KMS-11 (cell line): ENCODE results near the gene IL22.

Experiments used
- H2AFZ ChIP-seq: fragments of 200-600 bp; sonication (generic); 2 replicates; pipeline ENCODE4 v1.6.1; 2016; ENCODE audit warnings: antibody characterized with exemption, mixed run types, low read depth
- H3K27ac ChIP-seq: fragments of 200-600 bp; sonication (generic); 2 replicates; pipeline ENCODE4 v1.6.1; 2016; ENCODE audit warnings: mild to moderate bottlenecking, mixed run types
- H3K27me3 ChIP-seq: fragments of 200-600 bp; sonication (generic); 2 replicates; pipeline ENCODE4 v1.6.1; 2017; ENCODE audit warnings: mild to moderate bottlenecking, low read depth, mixed run types, moderate library complexity; ENCODE audit not compliant: insufficient read depth
- H3K36me3 ChIP-seq: fragments of 200-600 bp; sonication (generic); 2 replicates; pipeline ENCODE4 v1.6.1; 2017; ENCODE audit warnings: mild to moderate bottlenecking, mixed run types; ENCODE audit not compliant: insufficient read depth
- H3K4me1 ChIP-seq: fragments of 200-600 bp; sonication (generic); 2 replicates; pipeline ENCODE4 v1.6.1; 2016; ENCODE audit warnings: mild to moderate bottlenecking, low read depth, mixed run types; ENCODE audit not compliant: poor library complexity, severe bottlenecking
- H3K4me2 ChIP-seq: fragments of 200-600 bp; sonication (generic); 2 replicates; pipeline ENCODE4 v1.7.0; 2016; ENCODE audit warnings: mild to moderate bottlenecking, mixed run types
- H3K4me3 ChIP-seq: fragments of 200-600 bp; sonication (generic); IDR thresholded peaks from 2 replicates; pipeline ENCODE4 v1.6.1; 2017; ENCODE audit warnings: low read depth, low read length, mixed read lengths; ENCODE audit not compliant: insufficient read depth
- H3K79me2 ChIP-seq: fragments of 200-600 bp; sonication (generic); 2 replicates; pipeline ENCODE4 v1.6.1; 2016; ENCODE audit warnings: low read depth, mixed run types; ENCODE audit not compliant: insufficient read depth
- H3K9ac ChIP-seq: fragments of 200-600 bp; sonication (generic); 2 replicates; pipeline ENCODE4 v1.6.1; 2016; ENCODE audit warnings: mild to moderate bottlenecking, mixed run types
- H4K20me1 ChIP-seq: fragments of 200-600 bp; sonication (generic); 2 replicates; pipeline ENCODE4 v1.6.1; 2016; ENCODE audit warnings: mild to moderate bottlenecking, mixed run types; ENCODE audit not compliant: insufficient read depth
- TF ChIP-seq, protein P1 (sequence below): fragments of 200-600 bp; sonication (generic); conservative IDR thresholded peaks from 2 replicates; pipeline ENCODE4 v1.6.1; 2017; ENCODE audit warnings: low read depth, mild to moderate bottlenecking, antibody characterized with exemption, low read length, moderate library complexity, mixed read lengths

Gene IL22

DNA sequence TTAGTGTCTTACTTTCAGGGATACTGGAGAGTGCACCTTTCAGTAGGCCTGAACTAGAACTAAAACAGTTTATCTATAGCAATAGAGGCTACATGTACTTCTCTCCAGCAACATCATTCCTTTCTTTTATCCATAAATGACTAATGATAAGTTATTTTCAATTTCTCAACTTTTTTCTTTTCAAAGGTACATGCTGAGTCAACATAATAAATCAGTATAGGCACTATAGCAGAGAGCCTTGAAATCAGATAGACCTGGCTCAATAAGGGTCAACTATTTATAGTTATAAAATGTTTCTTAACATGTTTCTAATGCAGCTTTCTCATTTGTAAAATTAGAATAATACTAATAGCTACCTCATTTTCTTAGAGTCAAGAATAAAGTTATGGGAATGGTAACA lies 5.6 kb downstream of the IL22 start:
- Histone ChIP-seq H3K4me1 (no peaks in the 10 kb centered on the region), H3K4me2 (no peak overlapping the region), H4K20me1 (no peaks in the 10 kb centered on the region), H2AFZ (no peak overlapping the region), H3K9ac (no peak overlapping the region), H3K79me2 (no peaks in the 10 kb centered on the region), H3K27ac (no peak overlapping the region), H3K27me3 (no peaks in the 10 kb centered on the region), H3K4me3 (no peak overlapping the region), H3K36me3 (no peaks in the 10 kb centered on the region)
- TF ChIP-seq, protein P1, sequence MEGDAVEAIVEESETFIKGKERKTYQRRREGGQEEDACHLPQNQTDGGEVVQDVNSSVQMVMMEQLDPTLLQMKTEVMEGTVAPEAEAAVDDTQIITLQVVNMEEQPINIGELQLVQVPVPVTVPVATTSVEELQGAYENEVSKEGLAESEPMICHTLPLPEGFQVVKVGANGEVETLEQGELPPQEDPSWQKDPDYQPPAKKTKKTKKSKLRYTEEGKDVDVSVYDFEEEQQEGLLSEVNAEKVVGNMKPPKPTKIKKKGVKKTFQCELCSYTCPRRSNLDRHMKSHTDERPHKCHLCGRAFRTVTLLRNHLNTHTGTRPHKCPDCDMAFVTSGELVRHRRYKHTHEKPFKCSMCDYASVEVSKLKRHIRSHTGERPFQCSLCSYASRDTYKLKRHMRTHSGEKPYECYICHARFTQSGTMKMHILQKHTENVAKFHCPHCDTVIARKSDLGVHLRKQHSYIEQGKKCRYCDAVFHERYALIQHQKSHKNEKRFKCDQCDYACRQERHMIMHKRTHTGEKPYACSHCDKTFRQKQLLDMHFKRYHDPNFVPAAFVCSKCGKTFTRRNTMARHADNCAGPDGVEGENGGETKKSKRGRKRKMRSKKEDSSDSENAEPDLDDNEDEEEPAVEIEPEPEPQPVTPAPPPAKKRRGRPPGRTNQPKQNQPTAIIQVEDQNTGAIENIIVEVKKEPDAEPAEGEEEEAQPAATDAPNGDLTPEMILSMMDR, result no peak

DNA sequence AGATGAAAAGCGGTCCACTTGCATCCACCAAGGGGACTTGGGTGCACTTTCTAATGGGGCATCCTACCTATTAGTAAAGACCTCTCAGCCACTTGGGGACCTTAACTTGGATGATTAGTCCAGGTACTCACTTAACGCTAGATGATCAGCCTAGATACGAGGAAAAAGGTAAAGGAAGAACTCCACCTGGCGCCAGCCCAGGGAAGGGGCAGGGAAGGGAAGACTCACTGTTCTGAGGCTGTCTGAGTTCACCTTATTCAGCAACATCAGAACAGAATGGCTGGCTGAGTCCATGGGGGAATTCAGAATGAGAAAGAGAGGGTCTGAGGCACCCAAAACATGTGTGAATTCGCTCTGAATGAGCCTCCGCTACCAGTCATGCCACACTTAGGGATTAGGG lies 7.1 kb downstream of the IL22 start:
- H3K4me2 ChIP-seq, result no peak overlapping the region
- H3K27ac ChIP-seq, result no peak overlapping the region
- H3K4me1 ChIP-seq, result peaks cover 3% of the 10 kb centered on the region
- H2AFZ ChIP-seq, result no peak overlapping the region
- H4K20me1 ChIP-seq, result no peaks in the 10 kb centered on the region
- H3K4me3 ChIP-seq, result no peak overlapping the region
- H3K79me2 ChIP-seq, result no peaks in the 10 kb centered on the region
- no peaks in the 10 kb centered on the region for H3K27me3 ChIP-seq
- TF ChIP-seq, protein P1, result no peak
- no peak overlapping the region for H3K9ac ChIP-seq
- H3K36me3 ChIP-seq, result no peaks in the 10 kb centered on the region

DNA sequence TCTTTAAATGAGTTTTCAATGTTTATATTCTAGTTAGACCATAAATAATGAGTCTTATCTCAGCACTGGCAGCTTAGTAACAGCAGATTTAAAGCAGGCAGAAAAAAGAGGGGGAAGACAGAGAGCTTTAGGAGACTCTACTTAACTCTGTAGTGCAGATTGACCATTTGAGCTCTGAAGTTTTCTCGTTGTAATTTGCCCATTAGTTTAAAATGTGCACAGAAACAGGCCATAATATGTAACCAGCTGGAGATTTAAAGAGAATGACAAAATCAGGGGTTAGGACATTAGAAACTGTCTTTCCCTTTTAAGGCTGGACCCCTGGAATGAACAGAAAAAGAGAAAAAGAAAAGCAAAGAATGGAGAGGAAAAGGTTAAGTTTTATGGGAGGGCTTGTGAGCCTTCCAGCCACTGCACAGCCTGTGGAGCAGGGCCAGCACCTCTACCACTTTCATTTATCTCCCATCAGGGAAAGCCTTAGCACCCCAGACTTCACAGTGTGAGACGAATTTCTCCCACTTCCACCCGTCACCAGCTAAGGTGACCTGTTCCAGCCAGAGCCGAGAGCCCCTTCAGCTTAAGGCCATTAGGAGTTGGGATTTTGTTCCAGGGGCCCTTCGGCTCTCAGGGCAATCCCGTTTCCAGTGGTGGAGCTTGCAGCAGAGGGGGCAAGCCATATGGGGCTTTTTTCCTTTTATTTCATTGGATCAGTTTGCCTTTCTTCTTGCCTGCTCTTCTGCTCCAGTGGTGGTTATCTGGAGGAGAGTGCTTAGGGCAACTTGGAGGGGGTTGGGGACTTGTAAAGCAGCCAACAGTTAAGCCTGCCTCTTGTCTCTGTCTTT lies 8.0 kb downstream of the IL22 start:
- TF ChIP-seq, protein P1, result no peak
- no peaks in the 10 kb centered on the region for H3K36me3 ChIP-seq
- peaks cover 13% of the 10 kb centered on the region for H3K4me1 ChIP-seq
- H3K79me2 ChIP-seq, result no peaks in the 10 kb centered on the region
- no peak overlapping the region for H3K9ac ChIP-seq
- H3K27me3 ChIP-seq, result no peaks in the 10 kb centered on the region
- H4K20me1 ChIP-seq, result no peaks in the 10 kb centered on the region
- H3K4me3 ChIP-seq, result no peak overlapping the region
- H3K27ac ChIP-seq, result no peak overlapping the region
- no peak overlapping the region for H3K4me2 ChIP-seq
- no peak overlapping the region for H2AFZ ChIP-seq

DNA sequence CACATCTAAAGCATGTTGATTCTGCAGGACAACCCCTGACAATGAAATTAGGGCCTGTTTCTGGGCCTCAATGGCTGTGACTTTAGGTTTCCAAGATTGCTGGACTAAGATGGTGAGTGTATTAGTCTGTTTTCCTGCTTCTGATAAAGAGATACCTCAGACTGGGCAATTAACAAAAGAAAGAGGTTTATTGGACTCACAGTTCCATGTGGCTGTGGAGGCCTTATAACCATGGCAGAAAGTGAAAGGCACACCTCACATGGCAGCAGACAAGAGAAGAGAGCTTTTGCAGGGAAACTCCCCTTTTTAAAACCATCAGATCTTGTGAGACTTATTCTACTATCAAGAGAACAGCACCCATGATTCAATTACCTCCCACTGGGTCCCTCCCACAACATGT lies 10.6 kb downstream of the IL22 start:
- H3K27me3 ChIP-seq, result no peaks in the 10 kb centered on the region
- no peak overlapping the region for H3K9ac ChIP-seq
- H3K27ac ChIP-seq, result no peak overlapping the region
- TF ChIP-seq, protein P1, result no peak
- H3K4me3 ChIP-seq, result no peak overlapping the region
- no peak overlapping the region for H3K4me2 ChIP-seq
- no peaks in the 10 kb centered on the region for H3K79me2 ChIP-seq
- no peaks in the 10 kb centered on the region for H4K20me1 ChIP-seq
- peaks cover 16% of the 10 kb centered on the region for H3K4me1 ChIP-seq
- H3K36me3 ChIP-seq, result no peaks in the 10 kb centered on the region
- H2AFZ ChIP-seq, result no peak overlapping the region
